ENCODE results near the gene ZGLP1. TPM values are rescaled to one million over a fixed set of nuclear protein-coding genes. Genes with fewer than 3 reads are reported as not detected.

The ZGLP1 gene
- total RNA-seq, 2 donors from 2014 or later = 0.96 to 5.1 TPM

GRCh38 chr19:10290876-10291553 lies 18.6 kb downstream of the ZGLP1 start:
- Histone ChIP-seq H3K4me3 (peak overlapping the region; percentile 42), H3K4me1 (peaks cover 51% of the 10 kb centered on the region), H3K9ac (ENCODE audit: low read depth in 2 of 2, low read length in 2 of 2) (peak overlapping the region in 1 of 2 donors; percentile 48), H3K36me3 (no peaks in the 10 kb centered on the region), H3K9me3 (no peaks in the 10 kb centered on the region), H3K27me3 (peaks cover 80% of the 10 kb centered on the region), H3K27ac (no peak overlapping the region)
- TF ChIP-seq, protein P1, sequence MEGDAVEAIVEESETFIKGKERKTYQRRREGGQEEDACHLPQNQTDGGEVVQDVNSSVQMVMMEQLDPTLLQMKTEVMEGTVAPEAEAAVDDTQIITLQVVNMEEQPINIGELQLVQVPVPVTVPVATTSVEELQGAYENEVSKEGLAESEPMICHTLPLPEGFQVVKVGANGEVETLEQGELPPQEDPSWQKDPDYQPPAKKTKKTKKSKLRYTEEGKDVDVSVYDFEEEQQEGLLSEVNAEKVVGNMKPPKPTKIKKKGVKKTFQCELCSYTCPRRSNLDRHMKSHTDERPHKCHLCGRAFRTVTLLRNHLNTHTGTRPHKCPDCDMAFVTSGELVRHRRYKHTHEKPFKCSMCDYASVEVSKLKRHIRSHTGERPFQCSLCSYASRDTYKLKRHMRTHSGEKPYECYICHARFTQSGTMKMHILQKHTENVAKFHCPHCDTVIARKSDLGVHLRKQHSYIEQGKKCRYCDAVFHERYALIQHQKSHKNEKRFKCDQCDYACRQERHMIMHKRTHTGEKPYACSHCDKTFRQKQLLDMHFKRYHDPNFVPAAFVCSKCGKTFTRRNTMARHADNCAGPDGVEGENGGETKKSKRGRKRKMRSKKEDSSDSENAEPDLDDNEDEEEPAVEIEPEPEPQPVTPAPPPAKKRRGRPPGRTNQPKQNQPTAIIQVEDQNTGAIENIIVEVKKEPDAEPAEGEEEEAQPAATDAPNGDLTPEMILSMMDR (IDR thresholded peaks at IDR 0.05) = no peak
- intact Hi-C loops (cut with DNase I) = no loop called here
- peak; percentile 77 for DNase-seq

GRCh38 chr19:10290357-10290875 lies 19.2 kb downstream of the ZGLP1 start:
- Histone ChIP-seq H3K9me3 (no peaks in the 10 kb centered on the region), H3K9ac (ENCODE audit: low read depth in 2 of 2, low read length in 2 of 2) (no peak overlapping the region), H3K36me3 (no peaks in the 10 kb centered on the region), H3K27me3 (peaks cover 76% of the 10 kb centered on the region), H3K27ac (no peak overlapping the region), H3K4me1 (peaks cover 45% of the 10 kb centered on the region), H3K4me3 (no peak overlapping the region)
- intact Hi-C loops (cut with DNase I) = no loop called here
- DNase-seq = no peak
- TF ChIP-seq, protein P1 (IDR thresholded peaks at IDR 0.05) = no peak

DNA sequence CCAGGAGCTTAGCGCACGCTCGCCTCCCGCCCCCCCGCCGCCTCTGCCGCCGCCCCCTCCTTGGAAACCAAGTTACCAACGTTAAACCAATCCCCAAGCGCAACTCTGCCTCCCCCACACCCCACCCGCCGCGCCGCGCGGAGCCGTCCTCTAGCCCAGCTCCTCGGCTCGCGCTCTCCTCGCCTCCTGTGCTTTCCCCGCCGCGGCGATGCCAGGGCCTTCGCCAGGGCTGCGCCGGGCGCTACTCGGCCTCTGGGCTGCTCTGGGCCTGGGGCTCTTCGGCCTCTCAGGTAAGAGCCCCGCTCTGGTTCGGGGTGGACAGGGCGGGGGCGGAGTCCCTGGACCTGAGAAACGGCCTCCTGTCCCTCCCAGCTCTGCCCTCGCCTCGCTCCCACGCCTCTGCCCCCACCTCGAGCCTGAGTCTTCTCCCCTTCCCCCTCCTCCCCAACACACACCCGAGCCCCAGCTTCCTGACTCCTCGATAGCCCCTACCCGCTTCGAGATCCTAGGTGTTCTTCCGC lies 19.7 kb downstream of the ZGLP1 start, which contains the start of gene ICAM5:
TSS of gene ICAM5 (plus strand) at position 117 of the 521 bp plus-strand sequence. CDS start at position 209, 92 bp downstream.
- Histone ChIP-seq H3K9ac (ENCODE audit: low read depth in 2 of 2, low read length in 2 of 2) (peak within 1 kb of the TSS in 1 of 2 donors; percentile 12), H3K9me3 (no peaks in the 10 kb centered on the region), H3K27ac (no peak within 1 kb of the TSS), H3K36me3 (no peaks in the 10 kb centered on the region), H3K4me1 (peaks cover 40% of the 10 kb centered on the region), H3K4me3 (peak within 1 kb of the TSS; percentile 42), H3K27me3 (peaks cover 71% of the 10 kb centered on the region)
- no peak for DNase-seq
- intact Hi-C loops (cut with DNase I) = no loop called here
- TF ChIP-seq, protein P1 (IDR thresholded peaks at IDR 0.05) = no peak

- H3K27ac ChIP-seq = no peak overlapping the region
- peak overlapping the region in 1 of 2 donors; percentile 12 for H3K9ac ChIP-seq (ENCODE audit: low read depth in 2 of 2, low read length in 2 of 2)
- H3K36me3 ChIP-seq = no peaks in the 10 kb centered on the region
- peak; percentile 41 for DNase-seq
- peaks cover 40% of the 10 kb centered on the region for H3K4me1 ChIP-seq
- H3K9me3 ChIP-seq = no peaks in the 10 kb centered on the region
- intact Hi-C loops (cut with DNase I) = no loop called here
- H3K27me3 ChIP-seq = peaks cover 65% of the 10 kb centered on the region
- TF ChIP-seq, protein P1 (IDR thresholded peaks at IDR 0.05) = no peak
- H3K4me3 ChIP-seq = peak overlapping the region; percentile 17
Measured at GRCh38 chr19:10289167-10289835, 20.3 kb downstream of the ZGLP1 start.

- no peaks in the 10 kb centered on the region for H3K9me3 ChIP-seq
- intact Hi-C loops (cut with DNase I) = no loop called here
- peak; percentile 72 for DNase-seq
- H3K4me1 ChIP-seq = peaks cover 40% of the 10 kb centered on the region
- H3K4me3 ChIP-seq = peak overlapping the region; percentile 17
- H3K27me3 ChIP-seq = peaks cover 59% of the 10 kb centered on the region
- H3K36me3 ChIP-seq = no peaks in the 10 kb centered on the region
- H3K27ac ChIP-seq = no peak overlapping the region
- TF ChIP-seq, protein P1 (IDR thresholded peaks at IDR 0.05) = no peak
- peak overlapping the region in 1 of 2 donors; percentile 12 for H3K9ac ChIP-seq (ENCODE audit: low read depth in 2 of 2, low read length in 2 of 2)
Measured at GRCh38 chr19:10288662-10289166, 20.9 kb downstream of the ZGLP1 start.

Measured in colonic mucosa (tissue), 4 donors.